Neural cell (in vitro differentiated cells): Measurements from ENCODE around the gene CFAP65.

Source experiments
- CTCF ChIP-seq: fragments of 450-650 bp; IDR thresholded peaks from 2 replicates; pipeline ENCODE4 v1.5.1; 2014; ENCODE audit warnings: antibody characterized with exemption, mild to moderate bottlenecking, moderate library complexity; ENCODE audit not compliant: poor library complexity, severe bottlenecking
- EP300 ChIP-seq: fragments of 450-650 bp; conservative IDR thresholded peaks from 2 replicates; pipeline ENCODE4 v1.6.1; 2014; ENCODE audit warnings: antibody characterized with exemption, mild to moderate bottlenecking, moderate library complexity; ENCODE audit not compliant: poor library complexity, severe bottlenecking
- EZH2 ChIP-seq: fragments of 200-600, 300-800 bp; shearing (Covaris generic), sonication (generic); IDR thresholded peaks from 2 replicates; pipeline ENCODE4 v1.6.1; 2014; ENCODE audit warnings: antibody characterized with exemption, low read length, borderline replicate concordance, mild to moderate bottlenecking; ENCODE audit not compliant: insufficient read depth, poor library complexity, severe bottlenecking
- MXI1 ChIP-seq: fragments of 450-650 bp; conservative IDR thresholded peaks from 2 replicates; pipeline ENCODE4 v1.6.1; 2014; ENCODE audit warnings: antibody characterized with exemption, mild to moderate bottlenecking; ENCODE audit not compliant: poor library complexity, severe bottlenecking
- POLR2AphosphoS5 ChIP-seq: IDR thresholded peaks from 2 replicates; pipeline ENCODE4 v1.6.1; 2012
- RAD21 ChIP-seq: fragments of 450-650 bp; conservative IDR thresholded peaks from 2 replicates; pipeline ENCODE4 v1.6.1; 2014; ENCODE audit warnings: antibody characterized with exemption, mild to moderate bottlenecking, moderate library complexity
- TAF1 ChIP-seq: IDR thresholded peaks from 2 replicates; pipeline ENCODE4 v1.6.1; 2012; ENCODE audit warnings: low read depth

GRCh38 chr2:218986148-218986761 lies 55.1 kb downstream of the CFAP65 start:
- TF ChIP-seq POLR2AphosphoS5 (no peak), TAF1 (no peak), CTCF (no peak), EZH2 (no peak), RAD21 (no peak), EP300 (no peak), MXI1 (no peak)
